ENCODE measurements around the gene PRKCQ.
"Not testable (repeated sequence)": the region's sequence is repeated elsewhere in the genome, so short reads cannot be mapped to it uniquely, and the experiment has no call there.

Gene PRKCQ

DNA sequence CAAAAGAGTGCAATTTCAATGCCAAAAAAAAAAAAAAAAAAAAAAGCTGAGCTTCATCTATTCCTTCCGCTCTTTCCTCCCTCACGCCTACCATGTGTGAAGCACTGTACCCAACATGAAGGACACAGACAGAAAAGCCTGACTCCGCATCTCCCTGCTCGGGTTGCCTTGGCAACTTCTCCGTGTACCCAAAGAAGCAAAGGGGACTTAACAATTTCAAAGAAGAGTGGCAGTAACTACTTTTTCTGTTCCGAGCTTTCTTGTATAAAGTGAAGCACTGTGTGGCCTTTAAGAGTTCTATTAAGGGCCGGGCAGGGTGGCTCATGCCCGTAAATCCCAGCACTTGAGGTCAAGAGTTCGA is 177.7 kb downstream of the PRKCQ start:
- no peak for DNase-seq

DNA sequence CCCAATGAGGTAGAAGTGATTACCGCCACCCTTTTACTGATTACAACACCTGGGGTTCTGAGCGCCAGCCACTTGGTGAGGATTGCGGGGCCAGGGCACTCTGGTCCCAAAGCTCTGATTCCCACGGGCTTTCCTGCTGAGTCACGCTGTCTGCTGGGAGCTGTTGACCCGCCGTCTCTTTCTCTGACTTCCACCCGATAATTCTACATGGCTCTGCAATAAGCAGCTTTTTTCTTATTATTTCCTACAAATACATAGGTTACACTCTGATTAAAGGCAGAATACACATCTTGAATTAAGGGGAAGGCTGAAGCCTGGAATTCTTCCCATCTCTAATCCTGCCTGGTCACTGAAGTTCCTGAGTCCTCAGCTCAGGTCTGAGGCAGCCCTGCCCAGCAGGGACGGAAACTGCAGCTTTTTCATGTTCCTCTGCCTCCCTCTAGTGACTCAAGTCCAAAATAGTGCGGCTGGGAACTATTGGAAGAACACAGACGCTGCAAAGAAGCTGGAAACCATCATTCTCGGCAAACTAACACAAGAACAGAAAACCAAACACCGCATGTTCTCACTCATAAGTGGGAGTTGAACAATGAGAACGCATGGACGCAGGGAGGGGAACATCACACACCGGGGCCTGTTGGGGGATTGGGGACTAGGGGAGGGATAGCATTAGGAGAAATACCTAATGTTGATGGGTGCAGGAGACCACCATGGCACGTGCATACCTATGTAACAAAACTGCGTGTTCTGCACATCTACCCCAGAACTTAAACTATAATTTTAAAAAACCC is 178.3 kb downstream of the PRKCQ start:
- DNase-seq = peak; percentile 78 to 93

DNA sequence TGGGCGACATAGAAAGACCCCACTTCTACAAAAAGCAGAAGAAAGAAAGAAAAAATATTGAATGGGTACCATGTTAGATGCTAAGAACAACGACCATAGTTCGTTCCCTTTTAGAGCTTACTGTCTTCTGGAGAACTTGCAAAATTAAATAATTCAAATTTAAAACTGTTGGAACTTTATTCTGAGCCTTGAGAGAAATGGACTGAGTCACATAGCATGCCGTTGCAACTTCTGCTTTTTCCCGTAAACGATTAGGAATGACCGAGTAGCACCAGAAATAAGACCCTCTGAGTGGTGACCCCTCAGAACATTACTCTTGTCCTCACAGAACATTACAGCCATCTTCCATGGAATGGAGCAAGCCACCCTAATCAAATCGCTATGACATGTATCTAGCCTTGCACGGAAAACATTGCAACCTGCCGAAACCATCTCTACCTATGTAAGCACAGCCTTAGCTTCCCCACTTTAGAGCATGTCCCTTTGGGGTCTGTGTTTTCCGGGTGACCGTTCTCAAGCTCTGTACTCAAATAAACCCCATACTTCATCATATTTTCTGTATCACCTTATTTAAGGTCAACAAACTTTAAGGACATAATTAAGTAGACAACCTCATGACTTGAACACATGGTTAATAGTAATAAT is 179.1 kb downstream of the PRKCQ start:
- no peak for DNase-seq

- DNase-seq = no peak
Observed at GRCh38 chr10:6400331-6400730, 179.7 kb downstream of the PRKCQ start.

DNA sequence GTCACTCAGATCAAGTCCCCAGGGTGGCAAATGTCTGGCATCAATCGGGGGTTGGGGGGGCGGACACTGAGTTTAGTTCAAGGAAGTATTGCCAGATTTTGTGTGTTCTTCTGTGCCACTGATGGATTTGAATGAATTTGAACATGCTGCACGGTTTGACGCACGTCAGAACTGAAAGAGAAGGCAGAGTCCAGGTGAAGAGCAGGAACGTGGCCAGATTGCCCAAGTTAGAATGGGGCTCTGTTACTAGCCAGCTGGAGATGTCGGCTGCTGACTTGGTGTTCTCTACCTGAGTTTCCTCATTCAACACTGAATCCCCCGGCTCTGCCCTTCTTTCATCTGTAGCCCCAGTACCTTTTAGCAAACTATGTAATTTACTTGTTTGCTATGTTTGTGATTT is 180.2 kb downstream of the PRKCQ start:
- DNase-seq = no peak

GRCh38 chr10:6399231-6399741 is 180.8 kb downstream of the PRKCQ start:
- peak; percentile 41 to 65 for DNase-seq

DNA sequence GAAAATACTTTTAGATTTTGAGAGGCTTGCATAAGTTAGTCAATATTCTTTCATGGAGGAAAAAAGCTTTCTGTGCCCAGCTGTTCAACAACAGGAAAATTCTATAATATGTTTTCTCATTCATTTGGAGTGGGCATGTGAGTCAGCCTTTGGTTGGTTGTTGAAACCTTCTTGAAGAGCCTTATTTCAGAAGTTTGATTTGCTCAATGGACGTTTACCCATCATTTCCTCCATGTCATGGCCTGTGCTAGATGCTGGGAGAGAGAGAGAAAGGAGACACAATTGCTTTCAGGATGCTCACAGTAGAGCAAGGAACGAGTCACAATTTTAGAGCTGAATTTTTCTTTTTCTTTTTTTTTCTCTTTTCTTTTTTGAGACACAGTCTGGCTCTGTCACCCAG is 181.7 kb downstream of the PRKCQ start:
- no peak for DNase-seq

GRCh38 chr10:6396652-6397051 is 183.4 kb downstream of the PRKCQ start:
- DNase-seq = no peak

- no peak for DNase-seq
Observed at GRCh38 chr10:6396226-6396625, 183.8 kb downstream of the PRKCQ start.

DNA sequence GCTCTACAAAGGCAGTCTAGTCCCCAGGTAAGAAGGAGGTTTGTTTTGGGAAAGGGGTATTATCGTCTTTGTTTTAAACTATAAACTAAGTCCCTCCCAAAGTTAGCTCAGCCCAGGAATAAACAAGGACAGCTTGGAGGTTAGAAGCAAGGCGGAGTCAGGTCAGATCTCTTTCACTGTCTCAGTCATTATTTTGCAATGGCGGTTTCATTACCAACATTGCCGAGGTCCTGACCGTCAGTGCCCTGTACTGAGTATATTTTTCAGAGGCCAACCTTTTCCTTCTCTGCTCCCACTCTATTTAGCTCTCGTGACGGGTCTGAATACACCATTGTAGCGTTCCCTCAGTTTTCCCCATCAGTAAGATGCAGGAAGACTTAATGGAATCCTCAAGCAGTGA is 184.5 kb downstream of the PRKCQ start:
- no peak for DNase-seq

DNA sequence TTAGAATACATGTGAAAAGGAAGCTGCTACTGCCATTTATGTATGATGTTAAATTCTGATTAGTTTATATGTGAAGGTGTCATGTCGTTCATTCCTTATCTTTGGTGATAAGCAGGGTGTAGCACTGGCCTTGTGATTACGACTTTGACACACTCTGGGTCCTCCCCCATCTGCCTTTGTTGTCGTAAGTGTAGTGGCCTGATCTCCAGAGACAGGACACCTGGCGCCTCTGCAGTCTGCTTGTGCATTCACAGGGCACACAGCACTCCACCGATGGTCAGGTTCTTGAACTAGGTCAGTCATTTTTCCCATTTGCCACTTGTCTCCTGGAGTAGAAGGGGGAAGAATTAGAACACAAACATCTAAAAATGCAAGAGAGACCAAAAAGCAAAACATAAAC is 186.0 kb downstream of the PRKCQ start:
- no peak for DNase-seq

- no peak for DNase-seq
Observed at GRCh38 chr10:6393168-6393567, 186.9 kb downstream of the PRKCQ start.

GRCh38 chr10:6390213-6390845 is 189.7 kb downstream of the PRKCQ start:
- no peak for DNase-seq

DNA sequence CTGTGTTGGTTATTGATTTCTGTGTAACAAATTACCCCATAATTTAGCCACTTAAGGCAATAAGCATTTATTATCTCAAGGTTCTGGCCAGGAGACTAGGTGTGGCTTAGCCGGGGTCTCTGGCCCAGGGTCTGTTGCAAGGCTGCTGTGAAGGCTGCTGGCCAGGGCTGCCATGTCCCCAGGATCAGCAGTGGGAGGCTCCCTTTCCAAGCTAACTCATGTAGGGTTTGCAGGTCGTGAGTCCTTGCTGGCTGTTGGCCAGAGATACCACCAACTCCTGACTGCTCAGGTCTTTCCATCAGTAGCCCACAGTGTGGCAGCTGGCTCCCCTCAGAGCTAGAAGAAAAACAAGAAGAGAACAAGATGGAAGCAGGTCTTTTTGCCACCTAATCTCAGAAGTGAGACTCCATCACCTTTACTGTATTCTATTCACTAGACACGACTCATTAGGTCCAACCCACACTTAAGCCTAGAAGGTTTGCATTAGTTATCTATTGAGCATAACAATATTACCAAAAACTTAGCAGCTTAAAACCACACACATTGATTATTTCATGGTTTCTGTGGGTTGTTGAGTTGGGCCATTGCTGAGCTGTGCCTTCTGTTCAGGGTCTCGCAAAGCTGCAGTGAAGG is 191.7 kb downstream of the PRKCQ start:
- no peak for DNase-seq

DNA sequence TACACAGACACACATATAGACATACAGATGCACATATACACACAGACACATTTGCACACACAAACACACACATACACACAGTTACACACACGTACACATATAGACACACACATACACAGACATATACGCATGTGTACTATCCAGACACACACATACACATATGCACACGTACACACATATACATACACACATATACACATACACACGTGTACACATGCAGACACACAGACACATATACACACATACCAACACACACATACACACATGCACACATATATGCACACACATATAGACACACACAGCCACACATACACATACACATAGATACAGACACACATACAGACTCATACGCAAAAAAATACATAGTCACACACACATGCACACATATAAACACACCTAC is 193.1 kb downstream of the PRKCQ start:
- no peak for DNase-seq

DNA sequence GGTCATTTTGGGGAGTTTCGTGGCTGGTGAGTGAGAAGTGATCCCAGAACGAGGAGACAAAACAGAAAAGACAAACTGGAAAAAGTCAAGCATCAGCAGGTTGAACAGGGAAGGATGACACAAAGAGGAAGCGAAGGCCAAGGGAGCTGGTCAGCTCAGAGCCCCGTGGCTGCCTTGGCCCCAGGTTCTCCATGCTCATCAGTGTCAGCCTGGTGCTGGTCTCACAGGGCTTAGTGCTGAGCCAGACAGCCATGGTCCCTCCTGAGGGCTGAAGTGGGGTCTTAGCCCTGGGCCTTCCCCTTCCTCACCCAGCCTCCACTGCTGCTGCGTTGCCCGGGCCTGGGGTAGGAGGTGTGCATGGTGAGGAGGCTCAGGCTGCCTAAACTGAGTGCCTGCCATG is 193.7 kb downstream of the PRKCQ start:
- DNase-seq = no peak

DNA sequence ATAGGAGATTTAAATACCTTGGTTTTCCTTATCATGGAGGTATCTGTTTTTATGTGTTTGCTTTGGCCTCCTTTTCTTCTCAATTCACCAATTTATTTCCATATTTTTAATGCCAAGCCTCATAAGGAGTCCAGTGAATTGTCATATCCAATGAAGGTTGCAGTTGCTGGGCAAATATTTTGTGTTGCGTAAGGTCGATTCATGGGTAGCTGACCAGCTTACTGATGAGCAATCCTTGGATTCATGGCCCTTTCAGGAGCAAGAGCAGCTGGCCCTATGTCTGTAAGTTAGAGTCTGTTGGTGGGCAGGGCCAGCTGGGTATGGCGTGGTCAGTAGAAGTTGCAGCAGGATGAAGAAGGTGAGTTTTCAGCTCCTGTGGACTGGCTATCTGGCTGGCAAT is 194.4 kb downstream of the PRKCQ start:
- DNase-seq = no peak

GRCh38 chr10:6384847-6385246 is 195.2 kb downstream of the PRKCQ start:
- no peak for DNase-seq

DNA sequence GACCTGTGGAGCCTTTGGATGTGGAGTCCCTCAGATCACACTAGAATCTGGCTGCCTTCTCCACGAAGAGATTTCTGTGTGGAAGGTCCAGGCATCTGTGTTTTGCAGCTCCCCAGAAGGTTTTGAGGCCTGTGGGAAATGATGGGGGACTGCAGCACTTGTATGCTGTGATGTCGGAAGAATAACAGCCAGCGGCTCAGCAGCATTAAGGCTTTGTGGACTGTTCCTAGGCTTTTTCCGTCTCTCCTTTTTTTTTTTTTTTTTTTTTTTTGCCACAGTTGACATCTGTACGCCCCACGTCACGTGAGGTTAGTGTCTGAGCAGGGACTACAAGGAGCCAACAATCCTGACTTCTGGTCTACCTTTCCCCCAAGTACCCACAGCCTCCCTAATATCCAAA is 196.0 kb downstream of the PRKCQ start:
- DNase-seq = no peak

DNA sequence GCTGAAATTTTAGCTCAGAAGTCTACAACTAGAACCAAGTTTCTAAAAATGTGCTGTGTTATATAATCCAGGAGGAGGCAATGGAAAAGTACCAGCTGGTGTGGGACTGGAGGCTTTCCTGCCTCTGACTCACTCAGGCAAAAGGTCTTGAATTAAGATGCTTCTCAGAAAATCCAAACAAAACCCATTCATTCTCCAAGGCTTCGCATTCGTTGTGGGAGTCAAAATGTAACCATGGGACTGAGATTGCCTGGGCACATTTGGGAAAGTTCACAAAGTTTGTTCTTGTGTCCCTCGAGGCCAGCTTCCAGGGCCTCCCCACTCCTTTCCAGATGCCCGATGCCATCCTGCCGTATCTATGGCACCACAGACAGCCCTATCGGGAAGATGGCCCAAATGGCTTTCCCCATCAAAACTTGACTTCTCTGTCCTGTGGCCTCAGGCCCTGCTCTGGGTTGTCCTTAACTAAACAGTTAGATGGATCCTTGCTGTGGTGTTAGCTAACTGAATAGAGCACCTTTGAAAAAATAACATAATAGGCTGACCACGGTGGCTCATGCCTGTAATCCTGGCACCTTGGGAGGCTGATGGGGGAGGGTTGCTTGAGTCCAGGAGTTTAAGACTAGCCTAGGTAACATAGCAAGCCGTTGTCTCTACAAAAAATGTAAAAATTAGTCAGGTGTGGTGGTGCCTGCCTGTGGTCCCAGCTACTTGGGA is 196.8 kb downstream of the PRKCQ start:
- peak; percentile 27 to 75 for DNase-seq

- DNase-seq = peak in 1 of 2 donors; percentile 36
Observed at GRCh38 chr10:6382081-6382480, 198.0 kb downstream of the PRKCQ start.

DNA sequence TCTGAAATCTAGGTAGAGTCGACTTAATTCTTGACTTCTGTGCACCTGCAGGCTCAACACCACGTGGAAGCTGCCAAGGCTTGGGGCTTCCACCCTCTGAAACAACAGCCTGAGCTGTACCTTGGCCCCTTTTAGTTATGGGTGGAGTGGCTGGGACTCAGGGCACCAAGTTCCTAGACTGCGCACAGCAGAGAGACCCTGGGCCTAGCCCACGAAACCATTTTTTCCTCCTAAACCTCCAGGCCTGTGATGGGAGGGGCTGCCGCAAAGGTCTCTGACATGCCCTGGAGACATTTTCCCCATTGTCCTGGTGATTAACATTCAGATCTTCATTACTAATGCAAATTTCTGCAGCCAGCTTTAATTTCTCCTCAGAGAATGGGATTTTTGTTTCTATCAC is 199.6 kb downstream of the PRKCQ start:
- DNase-seq = not testable (repeated sequence)
